ENCODE data around the gene GABBR2. TPM values are rescaled to one million over a fixed set of nuclear protein-coding genes. Genes with fewer than 3 reads are reported as not detected.

The GABBR2 gene
- total and polyA plus RNA-seq, 9 of the 15 experiments (the other 6 are each of a cell fraction or from before 2014, with no cell fraction given) = 0.15 to 1.9 (median 0.32) TPM

- H3K4me1 ChIP-seq (replicated peaks in 1 of 2; ENCODE audit: control insufficient read depth in 2 of 2, insufficient read depth in 2 of 2, low read length in 2 of 2) = no peaks in the 10 kb centered on the region; a peak in 1 of 5 replicates
- POLR2A ChIA-PET = interaction anchor here (0.6 to 0.7 kb wide), 2 partner anchors 13 to 502 kb away, joined by 3 read pairs; no protein-coding TSS in a partner anchor
- no peak overlapping the region for H3K9ac ChIP-seq (ENCODE audit: insufficient read depth in 1 of 2, low read depth in 2 of 2, low read length in 2 of 2)
- H3K79me2 ChIP-seq (ENCODE audit: control insufficient read depth, insufficient read depth, low read length) = no peaks in the 10 kb centered on the region
- H3K4me3 ChIP-seq = no peak overlapping the region
- TF ChIP-seq CBX5 (IDR thresholded peaks at IDR 0.05; ENCODE audit: borderline replicate concordance, low read depth) (no peak), CTCF (IDR thresholded peaks at IDR 0.05 in 2 of 3, conservative IDR thresholded peaks at IDR 0.05 in 1 of 3; ENCODE audit: insufficient read depth in 2 of 3, low read depth in 1 of 3, low read length in 3 of 3) (peak in 1 of 3 experiments; percentile 8; a peak in 1 of 6 replicates), ESRRA (IDR thresholded peaks at IDR 0.05; ENCODE audit: borderline replicate concordance, low read depth) (peak; percentile 14; the same call in 1 of the 2 replicates)
- TF ChIP-seq, protein P1, sequence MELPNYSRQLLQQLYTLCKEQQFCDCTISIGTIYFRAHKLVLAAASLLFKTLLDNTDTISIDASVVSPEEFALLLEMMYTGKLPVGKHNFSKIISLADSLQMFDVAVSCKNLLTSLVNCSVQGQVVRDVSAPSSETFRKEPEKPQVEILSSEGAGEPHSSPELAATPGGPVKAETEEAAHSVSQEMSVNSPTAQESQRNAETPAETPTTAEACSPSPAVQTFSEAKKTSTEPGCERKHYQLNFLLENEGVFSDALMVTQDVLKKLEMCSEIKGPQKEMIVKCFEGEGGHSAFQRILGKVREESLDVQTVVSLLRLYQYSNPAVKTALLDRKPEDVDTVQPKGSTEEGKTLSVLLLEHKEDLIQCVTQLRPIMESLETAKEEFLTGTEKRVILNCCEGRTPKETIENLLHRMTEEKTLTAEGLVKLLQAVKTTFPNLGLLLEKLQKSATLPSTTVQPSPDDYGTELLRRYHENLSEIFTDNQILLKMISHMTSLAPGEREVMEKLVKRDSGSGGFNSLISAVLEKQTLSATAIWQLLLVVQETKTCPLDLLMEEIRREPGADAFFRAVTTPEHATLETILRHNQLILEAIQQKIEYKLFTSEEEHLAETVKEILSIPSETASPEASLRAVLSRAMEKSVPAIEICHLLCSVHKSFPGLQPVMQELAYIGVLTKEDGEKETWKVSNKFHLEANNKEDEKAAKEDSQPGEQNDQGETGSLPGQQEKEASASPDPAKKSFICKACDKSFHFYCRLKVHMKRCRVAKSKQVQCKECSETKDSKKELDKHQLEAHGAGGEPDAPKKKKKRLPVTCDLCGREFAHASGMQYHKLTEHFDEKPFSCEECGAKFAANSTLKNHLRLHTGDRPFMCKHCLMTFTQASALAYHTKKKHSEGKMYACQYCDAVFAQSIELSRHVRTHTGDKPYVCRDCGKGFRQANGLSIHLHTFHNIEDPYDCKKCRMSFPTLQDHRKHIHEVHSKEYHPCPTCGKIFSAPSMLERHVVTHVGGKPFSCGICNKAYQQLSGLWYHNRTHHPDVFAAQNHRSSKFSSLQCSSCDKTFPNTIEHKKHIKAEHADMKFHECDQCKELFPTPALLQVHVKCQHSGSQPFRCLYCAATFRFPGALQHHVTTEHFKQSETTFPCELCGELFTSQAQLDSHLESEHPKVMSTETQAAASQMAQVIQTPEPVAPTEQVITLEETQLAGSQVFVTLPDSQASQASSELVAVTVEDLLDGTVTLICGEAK (IDR thresholded peaks at IDR 0.05) = peak; percentile 97
- TF ChIP-seq, protein P1 (CRISPR knock-in tag; IDR thresholded peaks at IDR 0.05) = peak; percentile 98
- H3K9me3 ChIP-seq (replicated peaks; ENCODE audit: control insufficient read depth, insufficient read depth, low read depth, low read length) = no peaks in the 10 kb centered on the region
- FAIRE-seq (no peak), DNase-seq (ENCODE audit: extremely low read depth in 1 of 4, low spot score in 3 of 4) (no peak), ATAC-seq (peak; percentile 32; the same call in 1 of the 3 replicates)
- BruUV-seq (replicated peaks) = no TSS peak
- no peaks in the 10 kb centered on the region for H3K9me1 ChIP-seq (ENCODE audit: control insufficient read depth, insufficient read depth, low read length)
- no peaks in the 10 kb centered on the region for H4K20me1 ChIP-seq (replicated peaks; ENCODE audit: control insufficient read depth, insufficient read depth, low read length)
- no peaks in the 10 kb centered on the region for H3K36me3 ChIP-seq (ENCODE audit: control insufficient read depth, insufficient read depth, low read length)
- WGBS (ENCODE audit: insufficient coverage, low coverage, missing lambda C conversion rate) = 36% methylated on average over 8 of the region's 8 CpGs
- H3K27me3 ChIP-seq (ENCODE audit: control insufficient read depth in 2 of 2, insufficient read depth in 2 of 2, low read length in 2 of 2) = no peaks in the 10 kb centered on the region; a peak in 1 of 5 replicates
- peak overlapping the region; percentile 29; the same call in 1 of the 2 replicates for H2AFZ ChIP-seq (ENCODE audit: low read depth, low read length)
- CTCF ChIA-PET (ENCODE audit: low intra/inter-chr PET ratio) = no interaction called here
- intact Hi-C loops (cut with micrococcal nuclease) (no loop called here), in situ Hi-C loops (cut with MboI) (no loop called here)
- no peak overlapping the region for H3K4me2 ChIP-seq (ENCODE audit: insufficient read depth, low read length)
- H3K27ac ChIP-seq (ENCODE audit: extremely low read depth, low read depth, low read length) = no peak overlapping the region
These were observed 220.0 kb downstream of the GABBR2 start for GRCh38 chr9:98488571-98489312.

Data from K562 (cell line).